ENCODE data around the gene CLNK.
"Not testable (repeated sequence)": the region's sequence is repeated elsewhere in the genome, so short reads cannot be mapped to it uniquely, and the experiment has no call there.

CLNK gene

DNA sequence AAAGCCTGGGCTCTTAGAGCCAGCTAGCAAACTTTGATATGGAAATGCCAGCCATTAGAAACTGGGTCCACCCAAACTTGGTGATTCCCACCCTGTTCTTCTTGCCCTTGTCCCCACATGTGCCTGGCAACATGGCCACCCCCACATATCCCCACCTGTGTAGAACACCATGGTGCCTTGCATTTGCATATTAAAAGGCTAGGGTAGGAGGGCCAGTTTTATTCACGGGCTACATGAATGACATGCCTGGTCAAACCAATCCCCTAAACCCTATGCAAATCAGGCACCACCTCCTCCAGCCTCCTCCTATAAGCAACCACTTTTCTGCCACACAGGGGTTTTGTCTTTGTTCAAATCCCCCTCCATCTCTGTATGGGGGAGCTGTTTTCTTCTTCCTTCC lies 104.9 kb downstream of the CLNK start:
- Histone ChIP-seq H3K4me1 (ENCODE audit: control insufficient read depth, low read depth, low read length) (no peaks in the 10 kb centered on the region), H3K4me2 (ENCODE audit: low read length) (no peak overlapping the region), H4K8ac (ENCODE audit: low read depth, low read length) (no peak overlapping the region), H3K56ac (ENCODE audit: low read length) (no peak overlapping the region), H3K27ac (ENCODE audit: low read depth, low read length) (no peak overlapping the region), H3K18ac (ENCODE audit: low read length) (no peak overlapping the region), H3K36me3 (ENCODE audit: control insufficient read depth, insufficient read depth, low read length) (no peaks in the 10 kb centered on the region), H3K23ac (ENCODE audit: low read length) (no peak overlapping the region), H2BK15ac (replicated peaks; ENCODE audit: low read depth) (no peak overlapping the region), H3K9ac (ENCODE audit: low read length) (no peak overlapping the region), H3K79me1 (ENCODE audit: low read length) (no peaks in the 10 kb centered on the region), H3K4ac (ENCODE audit: low read depth, low read length) (no peak overlapping the region), H4K5ac (ENCODE audit: low read length) (no peak overlapping the region), H2BK120ac (ENCODE audit: low read depth, low read length) (no peak overlapping the region), H2AK5ac (ENCODE audit: low read length) (no peak overlapping the region), H3K27me3 (ENCODE audit: insufficient read depth, low read length, poor library complexity) (no peaks in the 10 kb centered on the region), H3K79me2 (ENCODE audit: control insufficient read depth, insufficient read depth, low read length) (no peaks in the 10 kb centered on the region), H2BK5ac (ENCODE audit: low read length) (no peak overlapping the region), H3K4me3 (ENCODE audit: low read length) (no peak overlapping the region)
- no CpG with 5 or more reads among the region's 1 CpG for WGBS (ENCODE audit: extremely low coverage, insufficient coverage, low lambda C conversion rate)
- DNase-seq, result no peak

DNA sequence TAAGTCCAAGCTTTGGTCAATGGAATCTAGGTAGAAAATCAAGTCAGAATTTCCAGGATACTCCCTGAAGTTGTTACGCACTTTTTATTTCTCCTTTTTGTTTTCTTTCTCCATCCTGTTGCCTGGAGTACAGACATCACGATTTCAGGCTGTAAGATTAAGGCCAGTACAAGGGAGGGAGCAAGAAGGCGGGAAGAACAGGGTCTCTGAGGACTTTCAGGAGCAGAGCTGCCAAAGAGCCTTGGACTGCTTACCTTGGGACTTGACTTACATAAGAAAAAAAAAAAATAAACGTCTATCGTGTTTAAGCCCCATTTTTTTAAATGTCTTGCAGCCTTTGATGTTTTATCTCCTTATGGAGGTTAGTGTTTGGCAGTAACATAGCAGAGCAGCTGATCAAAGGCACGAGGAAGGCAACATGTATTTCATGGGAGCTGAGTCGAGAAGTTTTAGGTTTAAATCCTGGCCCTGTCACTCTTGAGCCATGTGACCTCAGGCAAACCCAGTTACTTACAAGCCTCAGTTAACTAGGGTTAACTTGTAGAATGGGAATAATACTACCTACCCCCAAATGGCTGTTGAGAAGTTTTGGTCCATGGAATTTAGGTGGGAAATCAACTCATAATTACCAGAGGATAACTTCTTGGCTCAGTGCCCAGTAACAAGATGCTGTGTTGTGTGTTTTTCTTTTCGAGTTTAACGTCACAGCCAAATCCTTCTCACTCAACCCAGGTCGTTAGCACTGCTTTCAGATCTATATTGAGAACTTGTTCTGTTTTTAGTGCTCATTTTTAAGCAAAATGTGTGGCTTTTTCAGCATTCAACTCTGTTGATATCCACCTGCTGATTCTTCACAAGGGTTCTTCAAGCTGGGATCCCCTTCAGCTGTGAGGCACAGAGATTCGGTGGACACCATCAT lies 106.8 kb downstream of the CLNK start:
- Histone ChIP-seq H3K36me3 (ENCODE audit: control insufficient read depth, insufficient read depth, low read length) (no peaks in the 10 kb centered on the region), H4K5ac (ENCODE audit: low read length) (no peak overlapping the region), H3K4me3 (ENCODE audit: low read length) (no peak overlapping the region), H2BK120ac (ENCODE audit: low read depth, low read length) (no peak overlapping the region), H3K56ac (ENCODE audit: low read length) (no peak overlapping the region), H3K27ac (ENCODE audit: low read depth, low read length) (no peak overlapping the region), H3K79me2 (ENCODE audit: control insufficient read depth, insufficient read depth, low read length) (no peaks in the 10 kb centered on the region), H3K9ac (ENCODE audit: low read length) (no peak overlapping the region), H3K18ac (ENCODE audit: low read length) (no peak overlapping the region), H4K8ac (ENCODE audit: low read depth, low read length) (no peak overlapping the region), H3K4ac (ENCODE audit: low read depth, low read length) (no peak overlapping the region), H2BK5ac (ENCODE audit: low read length) (no peak overlapping the region), H2AK5ac (ENCODE audit: low read length) (no peak overlapping the region), H3K27me3 (ENCODE audit: insufficient read depth, low read length, poor library complexity) (no peaks in the 10 kb centered on the region), H2BK15ac (replicated peaks; ENCODE audit: low read depth) (no peak overlapping the region), H3K79me1 (ENCODE audit: low read length) (no peaks in the 10 kb centered on the region), H3K4me2 (ENCODE audit: low read length) (no peak overlapping the region), H3K23ac (ENCODE audit: low read length) (no peak overlapping the region), H3K4me1 (ENCODE audit: control insufficient read depth, low read depth, low read length) (no peaks in the 10 kb centered on the region)
- DNase-seq, result no peak
- WGBS (ENCODE audit: extremely low coverage, insufficient coverage, low lambda C conversion rate), result no CpG with 5 or more reads among the region's 11 CpGs

DNA sequence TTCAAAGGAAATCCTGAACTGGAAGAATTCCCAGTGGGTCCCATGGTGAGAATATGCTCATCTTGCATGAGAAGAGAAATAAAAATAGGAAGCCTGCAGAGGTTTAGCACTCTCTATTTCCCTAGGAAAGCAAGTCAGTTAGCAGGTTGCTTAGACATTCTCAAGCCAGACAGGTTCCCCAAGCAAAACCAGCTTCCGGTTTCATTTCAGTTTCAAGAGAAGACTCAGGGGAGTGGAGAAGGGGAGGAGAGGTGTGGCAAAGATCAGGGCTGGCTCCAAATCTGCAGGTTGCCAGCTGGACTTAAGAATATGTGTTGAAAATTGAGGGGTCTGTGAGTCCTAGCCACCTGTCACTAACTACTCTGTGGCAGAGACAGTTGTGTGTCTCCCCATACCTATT lies 107.5 kb downstream of the CLNK start:
- Histone ChIP-seq H4K5ac (ENCODE audit: low read length) (no peak overlapping the region), H2BK15ac (replicated peaks; ENCODE audit: low read depth) (no peak overlapping the region)

DNA sequence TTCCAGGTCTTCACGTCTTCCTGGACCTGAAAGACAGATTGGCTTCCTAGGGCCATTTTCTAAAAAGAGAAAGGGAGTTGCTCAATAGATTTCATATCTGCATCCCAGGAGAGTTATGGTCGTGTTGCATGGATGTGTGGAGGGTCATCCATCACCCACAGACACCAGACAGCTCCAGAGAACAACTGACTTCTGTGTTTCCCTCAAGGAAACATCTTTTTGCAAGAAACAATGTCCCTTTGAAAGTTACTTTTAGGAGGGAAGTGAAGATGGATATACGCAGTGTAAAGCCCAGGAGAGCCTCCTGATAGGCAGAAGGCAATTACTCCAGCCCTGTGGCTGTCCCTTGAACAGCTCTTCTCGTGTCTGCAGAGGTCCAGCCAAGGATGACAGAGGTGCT lies 108.3 kb downstream of the CLNK start:
- no peaks in the 10 kb centered on the region for H3K79me2 ChIP-seq (ENCODE audit: control insufficient read depth, insufficient read depth, low read length)
- H3K23ac ChIP-seq (ENCODE audit: low read length), result no peak overlapping the region
- no peak overlapping the region for H3K27ac ChIP-seq (ENCODE audit: low read depth, low read length)
- H3K9ac ChIP-seq (ENCODE audit: low read length), result no peak overlapping the region
- H4K8ac ChIP-seq (ENCODE audit: low read depth, low read length), result no peak overlapping the region
- no CpG with 5 or more reads among the region's 4 CpGs for whole genome bisulfite sequencing (ENCODE audit: extremely low coverage, insufficient coverage, low lambda C conversion rate)
- H2BK5ac ChIP-seq (ENCODE audit: low read length), result no peak overlapping the region
- H3K56ac ChIP-seq (ENCODE audit: low read length), result no peak overlapping the region
- H2BK15ac ChIP-seq (replicated peaks; ENCODE audit: low read depth), result no peak overlapping the region
- no peaks in the 10 kb centered on the region for H3K27me3 ChIP-seq (ENCODE audit: insufficient read depth, low read length, poor library complexity)
- H3K18ac ChIP-seq (ENCODE audit: low read length), result no peak overlapping the region
- H3K4me3 ChIP-seq (ENCODE audit: low read length), result no peak overlapping the region
- H3K4me1 ChIP-seq (ENCODE audit: control insufficient read depth, low read depth, low read length), result no peaks in the 10 kb centered on the region
- DNase-seq, result no peak
- no peaks in the 10 kb centered on the region for H3K36me3 ChIP-seq (ENCODE audit: control insufficient read depth, insufficient read depth, low read length)
- H3K4ac ChIP-seq (ENCODE audit: low read depth, low read length), result no peak overlapping the region
- no peak overlapping the region for H2BK120ac ChIP-seq (ENCODE audit: low read depth, low read length)
- no peak overlapping the region for H2AK5ac ChIP-seq (ENCODE audit: low read length)
- H3K4me2 ChIP-seq (ENCODE audit: low read length), result no peak overlapping the region
- no peaks in the 10 kb centered on the region for H3K79me1 ChIP-seq (ENCODE audit: low read length)
- H4K5ac ChIP-seq (ENCODE audit: low read length), result no peak overlapping the region

More for the DNA sequence above, 107.5 kb downstream of the CLNK start:
- Histone ChIP-seq H3K27me3 (ENCODE audit: insufficient read depth, low read length, poor library complexity) (no peaks in the 10 kb centered on the region), H3K18ac (ENCODE audit: low read length) (no peak overlapping the region), H4K8ac (ENCODE audit: low read depth, low read length) (no peak overlapping the region), H3K4me2 (ENCODE audit: low read length) (no peak overlapping the region), H3K4me1 (ENCODE audit: control insufficient read depth, low read depth, low read length) (no peaks in the 10 kb centered on the region), H3K9ac (ENCODE audit: low read length) (no peak overlapping the region), H3K4ac (ENCODE audit: low read depth, low read length) (no peak overlapping the region), H2AK5ac (ENCODE audit: low read length) (no peak overlapping the region), H3K79me1 (ENCODE audit: low read length) (no peaks in the 10 kb centered on the region), H3K23ac (ENCODE audit: low read length) (no peak overlapping the region), H3K27ac (ENCODE audit: low read depth, low read length) (no peak overlapping the region), H2BK120ac (ENCODE audit: low read depth, low read length) (no peak overlapping the region), H2BK5ac (ENCODE audit: low read length) (no peak overlapping the region), H3K4me3 (ENCODE audit: low read length) (no peak overlapping the region), H3K79me2 (ENCODE audit: control insufficient read depth, insufficient read depth, low read length) (no peaks in the 10 kb centered on the region), H3K56ac (ENCODE audit: low read length) (no peak overlapping the region), H3K36me3 (ENCODE audit: control insufficient read depth, insufficient read depth, low read length) (no peaks in the 10 kb centered on the region)
- no peak for DNase-seq
- no CpG with 5 or more reads among the region's 1 CpG for WGBS (ENCODE audit: extremely low coverage, insufficient coverage, low lambda C conversion rate)

DNA sequence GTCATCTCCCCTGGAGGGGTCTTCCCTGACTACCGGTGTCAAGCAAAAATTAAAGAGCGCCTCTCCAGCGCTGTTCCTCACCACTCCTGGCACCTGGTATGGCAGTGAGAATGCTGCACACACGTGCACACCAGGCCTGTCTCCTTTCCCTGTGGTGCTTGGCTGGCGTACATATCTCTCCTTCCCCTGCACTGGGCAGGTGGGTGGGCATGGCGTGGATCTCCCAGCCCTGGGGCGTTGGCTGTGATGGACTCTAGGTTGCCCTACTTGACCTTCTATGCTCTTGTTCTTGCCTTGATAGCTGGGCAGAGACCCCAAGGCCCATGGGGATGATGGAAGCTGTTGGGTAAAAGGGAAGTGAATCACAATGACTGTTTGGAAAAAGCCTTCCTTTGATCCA lies 109.2 kb downstream of the CLNK start:
- H3K23ac ChIP-seq (ENCODE audit: low read length), result no peak overlapping the region

DNA sequence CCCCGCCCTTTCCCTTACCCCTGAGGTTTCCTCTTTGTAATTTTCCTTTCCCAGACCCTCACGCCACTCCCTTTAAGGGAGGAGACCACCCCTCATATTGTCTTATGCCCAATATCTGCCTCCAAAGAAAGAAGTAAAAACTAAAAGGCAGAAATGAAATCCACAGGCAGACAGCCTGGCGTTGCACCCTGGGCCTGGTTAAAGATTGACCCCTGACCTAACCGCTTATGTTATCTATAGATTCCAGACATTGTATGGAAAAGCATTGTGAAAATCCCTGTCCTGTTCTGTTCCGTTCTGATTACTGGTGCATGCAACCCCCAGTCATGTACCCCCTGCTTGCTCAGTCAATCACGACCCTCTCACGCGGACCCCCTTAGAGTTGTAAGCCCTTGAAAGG lies 110.0 kb downstream of the CLNK start:
- H3K4me3 ChIP-seq (ENCODE audit: low read length); H2AK5ac ChIP-seq (ENCODE audit: low read length); H3K79me2 ChIP-seq (ENCODE audit: control insufficient read depth, insufficient read depth, low read length); H3K27me3 ChIP-seq (ENCODE audit: insufficient read depth, low read length, poor library complexity); H3K9ac ChIP-seq (ENCODE audit: low read length); H3K36me3 ChIP-seq (ENCODE audit: control insufficient read depth, insufficient read depth, low read length); H2BK15ac ChIP-seq (replicated peaks; ENCODE audit: low read depth); H3K79me1 ChIP-seq (ENCODE audit: low read length); H2BK120ac ChIP-seq (ENCODE audit: low read depth, low read length); H2BK5ac ChIP-seq (ENCODE audit: low read length); H3K4me2 ChIP-seq (ENCODE audit: low read length); H3K4me1 ChIP-seq (ENCODE audit: control insufficient read depth, low read depth, low read length); H3K27ac ChIP-seq (ENCODE audit: low read depth, low read length); H3K23ac ChIP-seq (ENCODE audit: low read length); H4K8ac ChIP-seq (ENCODE audit: low read depth, low read length); H4K5ac ChIP-seq (ENCODE audit: low read length); H3K18ac ChIP-seq (ENCODE audit: low read length); DNase-seq; H3K56ac ChIP-seq (ENCODE audit: low read length); H3K4ac ChIP-seq (ENCODE audit: low read depth, low read length): not testable (repeated sequence)
- no CpG with 5 or more reads among the region's 8 CpGs for WGBS (ENCODE audit: extremely low coverage, insufficient coverage, low lambda C conversion rate)

More for the DNA sequence above, 109.2 kb downstream of the CLNK start:
- H3K4me3 ChIP-seq (ENCODE audit: low read length), result no peak overlapping the region
- H2BK120ac ChIP-seq (ENCODE audit: low read depth, low read length), result no peak overlapping the region
- H3K27me3 ChIP-seq (ENCODE audit: insufficient read depth, low read length, poor library complexity), result no peaks in the 10 kb centered on the region
- no peak overlapping the region for H3K4me2 ChIP-seq (ENCODE audit: low read length)
- DNase-seq, result no peak
- H3K27ac ChIP-seq (ENCODE audit: low read depth, low read length), result no peak overlapping the region
- no peak overlapping the region for H4K8ac ChIP-seq (ENCODE audit: low read depth, low read length)
- no peak overlapping the region for H4K5ac ChIP-seq (ENCODE audit: low read length)
- no CpG with 5 or more reads among the region's 7 CpGs for WGBS (ENCODE audit: extremely low coverage, insufficient coverage, low lambda C conversion rate)
- H2BK5ac ChIP-seq (ENCODE audit: low read length), result no peak overlapping the region
- no peak overlapping the region for H2AK5ac ChIP-seq (ENCODE audit: low read length)
- H3K9ac ChIP-seq (ENCODE audit: low read length), result no peak overlapping the region
- no peak overlapping the region for H3K56ac ChIP-seq (ENCODE audit: low read length)
- no peak overlapping the region for H2BK15ac ChIP-seq (replicated peaks; ENCODE audit: low read depth)
- no peaks in the 10 kb centered on the region for H3K36me3 ChIP-seq (ENCODE audit: control insufficient read depth, insufficient read depth, low read length)
- H3K79me1 ChIP-seq (ENCODE audit: low read length), result no peaks in the 10 kb centered on the region
- H3K79me2 ChIP-seq (ENCODE audit: control insufficient read depth, insufficient read depth, low read length), result no peaks in the 10 kb centered on the region
- H3K18ac ChIP-seq (ENCODE audit: low read length), result no peak overlapping the region
- H3K4ac ChIP-seq (ENCODE audit: low read depth, low read length), result no peak overlapping the region
- H3K4me1 ChIP-seq (ENCODE audit: control insufficient read depth, low read depth, low read length), result no peaks in the 10 kb centered on the region

Measured in mesendoderm (in vitro differentiated cells).